Activated effector memory CD4-positive, alpha-beta T cell treated with Interleukin-2 at 50 U/mL for 16 hours (primary cell): ENCODE results near the gene FHAD1.

Experiments
- DNase-seq: peaks from one replicate; pipeline ENCODE4 v3.0.0-alpha.2; 2020

Gene FHAD1

DNA sequence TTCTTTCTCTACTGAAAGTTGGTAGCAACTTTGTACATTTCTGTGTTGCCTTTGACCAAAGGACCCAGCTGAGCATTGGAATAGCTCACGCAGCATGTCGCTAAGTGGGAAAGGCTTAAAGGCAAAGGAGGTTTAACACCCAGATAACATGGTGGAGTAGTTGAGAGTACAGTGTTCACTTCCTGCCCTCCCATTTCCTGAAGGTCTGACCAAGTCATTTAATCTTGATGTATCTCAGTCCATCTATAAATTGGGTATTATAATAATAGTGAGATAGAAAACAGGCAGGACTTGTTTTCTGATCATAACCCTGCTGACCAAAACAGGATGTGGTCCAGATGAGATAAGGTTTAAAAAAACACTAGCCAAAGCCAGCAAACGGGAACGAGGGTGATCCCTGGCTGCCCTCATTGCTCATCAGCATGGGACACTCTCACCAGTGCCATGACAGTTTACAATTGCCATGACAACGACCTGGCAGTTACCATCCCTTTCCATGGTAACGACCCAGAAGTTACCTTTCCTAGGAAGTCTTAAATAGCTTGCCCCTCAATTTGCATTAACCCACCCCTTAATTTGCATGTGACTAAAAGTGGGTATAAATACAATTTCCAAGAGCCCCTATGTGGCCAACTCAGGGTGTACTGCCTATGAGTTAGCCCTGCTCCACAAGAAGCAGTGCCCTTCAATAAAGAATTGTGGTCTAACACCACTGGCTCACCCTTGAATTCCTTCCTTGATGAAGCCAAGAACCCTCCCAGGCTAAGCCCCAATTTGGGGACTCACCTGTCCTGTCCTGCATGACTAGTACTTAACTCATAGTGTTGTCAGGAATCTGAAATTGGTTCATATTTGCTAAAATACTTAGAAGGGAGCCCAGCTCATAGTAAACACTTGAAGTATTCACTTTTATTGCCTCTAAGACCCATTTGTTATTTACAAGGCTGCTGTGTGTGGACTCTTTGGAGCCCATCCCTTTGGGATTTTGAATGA lies 28.4 kb upstream of the FHAD1 start:
- no peak for DNase-seq

DNA sequence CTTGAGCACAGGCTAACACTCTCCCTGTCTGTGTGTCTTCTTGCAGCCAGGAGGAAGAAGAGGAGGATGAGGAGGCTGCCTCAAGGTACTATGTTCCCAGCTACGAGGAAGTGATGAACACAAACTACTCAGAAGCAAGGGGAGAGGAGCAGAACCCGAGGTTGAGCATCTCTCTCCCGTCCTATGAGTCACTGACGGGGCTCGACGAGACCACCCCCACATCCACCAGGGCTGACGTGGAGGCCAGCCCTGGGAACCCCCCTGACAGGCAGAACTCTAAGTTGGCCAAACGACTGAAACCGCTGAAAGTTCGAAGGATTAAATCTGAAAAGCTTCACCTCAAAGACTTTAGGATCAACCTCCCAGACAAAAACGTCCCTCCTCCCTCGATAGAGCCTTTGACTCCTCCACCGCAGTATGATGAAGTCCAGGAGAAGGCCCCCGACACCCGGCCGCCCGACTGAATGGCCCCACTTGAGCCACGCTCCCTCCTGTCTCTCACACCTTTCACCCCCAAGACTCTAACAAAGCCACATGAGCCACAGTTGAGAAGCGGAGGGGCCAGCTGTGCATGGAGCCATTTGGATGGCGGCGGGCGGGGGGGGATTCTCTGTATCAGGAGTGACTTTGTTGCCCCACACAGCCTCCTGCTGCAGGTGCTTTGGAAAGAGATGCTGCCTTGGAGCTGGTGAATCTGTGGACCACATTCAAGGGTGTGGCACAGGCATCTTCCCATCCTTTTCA lies 27.6 kb upstream of the FHAD1 start:
- DNase-seq: no peak

- no peak for DNase-seq
Observed at GRCh38 chr1:15220024-15220392, 27.0 kb upstream of the FHAD1 start.

DNA sequence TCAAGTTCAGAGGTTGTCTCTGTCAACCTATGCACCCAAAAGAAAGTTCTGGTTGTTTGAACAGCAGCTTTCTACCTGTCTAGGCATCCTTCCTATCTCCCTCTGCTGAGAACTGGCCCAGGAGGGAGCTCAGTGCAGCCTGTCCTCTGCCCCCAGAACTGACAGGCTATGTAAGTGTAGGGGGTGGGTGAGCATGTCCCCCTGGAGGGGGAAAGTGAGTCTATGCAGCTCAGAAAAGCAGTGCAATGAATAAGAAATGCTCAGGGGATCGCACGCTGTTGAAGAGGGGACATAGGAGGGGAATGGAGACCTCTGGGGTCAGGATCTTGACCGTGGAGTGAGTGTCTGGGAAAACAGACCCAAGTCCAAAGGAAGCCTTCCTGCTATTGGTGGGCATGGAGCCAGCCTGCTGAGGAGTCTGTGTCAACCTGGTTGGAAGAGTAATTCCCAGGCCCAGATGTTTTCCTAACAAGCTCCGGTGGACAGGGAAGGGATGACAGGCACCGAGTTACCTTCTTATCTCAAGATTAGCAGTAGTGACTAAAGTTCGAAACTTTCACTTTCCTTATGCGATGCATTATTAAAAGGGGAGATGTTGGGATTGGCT lies 26.1 kb upstream of the FHAD1 start:
- no peak for DNase-seq

DNA sequence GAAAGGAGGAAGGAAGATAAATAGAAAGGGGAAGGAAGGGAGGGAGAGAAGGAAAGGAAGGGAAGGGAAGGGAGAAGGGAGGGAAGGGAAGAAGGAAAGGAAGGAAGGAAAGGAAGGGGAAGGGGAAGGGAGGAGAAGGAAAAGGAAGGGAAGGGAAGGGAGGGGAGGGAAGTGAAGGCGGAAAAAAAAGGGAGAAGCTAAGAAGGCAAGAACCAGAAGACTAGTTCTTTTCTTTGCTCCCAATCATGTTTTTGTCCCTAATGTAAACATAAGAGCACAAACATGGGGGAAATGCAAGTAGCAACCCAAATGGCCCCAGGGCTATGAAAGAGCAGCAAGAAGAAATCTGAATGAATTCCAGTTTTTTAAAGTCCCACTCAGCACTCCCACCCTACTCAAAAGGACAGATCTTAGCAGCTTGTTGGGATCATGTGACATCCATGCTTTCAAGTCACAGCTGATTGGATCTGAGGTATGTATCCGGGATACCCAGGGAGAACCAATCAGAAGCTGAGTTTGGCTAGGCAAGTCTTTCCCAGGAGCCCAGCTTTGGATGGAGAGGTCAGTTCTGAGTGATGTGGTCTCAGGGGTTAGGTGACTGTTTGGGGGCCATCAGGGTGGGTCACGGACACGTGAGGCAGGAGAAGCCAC lies 24.2 kb upstream of the FHAD1 start:
- DNase-seq: no peak

DNA sequence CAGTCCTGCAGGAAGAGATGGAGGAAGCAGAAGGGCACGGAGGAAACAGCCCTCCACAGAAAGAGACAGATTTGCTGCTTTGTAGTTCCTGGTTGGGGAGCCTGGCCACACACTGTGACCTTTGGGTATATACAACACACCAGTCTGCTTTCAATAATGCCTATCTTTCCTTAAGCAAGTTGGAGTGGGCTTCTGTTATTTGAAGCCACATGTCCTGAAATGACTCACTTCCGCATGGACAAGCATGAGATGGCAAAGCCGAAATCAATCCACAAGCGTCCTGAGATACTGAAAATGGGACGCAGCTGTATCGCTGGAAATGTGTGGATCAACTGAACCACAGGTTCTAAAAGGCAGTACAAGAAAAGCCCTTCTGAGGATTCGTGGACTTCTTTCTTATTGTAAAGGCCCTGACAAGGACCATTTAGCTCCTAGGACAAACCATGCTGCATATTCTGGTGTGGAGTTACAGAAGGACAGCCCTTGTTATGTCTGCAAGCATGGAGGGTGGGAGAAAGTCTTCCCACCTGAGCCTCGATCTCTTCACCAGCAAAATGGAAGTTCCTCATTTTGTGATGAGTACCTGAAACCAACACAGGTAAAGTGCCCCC lies 22.7 kb upstream of the FHAD1 start:
- DNase-seq: no peak

DNA sequence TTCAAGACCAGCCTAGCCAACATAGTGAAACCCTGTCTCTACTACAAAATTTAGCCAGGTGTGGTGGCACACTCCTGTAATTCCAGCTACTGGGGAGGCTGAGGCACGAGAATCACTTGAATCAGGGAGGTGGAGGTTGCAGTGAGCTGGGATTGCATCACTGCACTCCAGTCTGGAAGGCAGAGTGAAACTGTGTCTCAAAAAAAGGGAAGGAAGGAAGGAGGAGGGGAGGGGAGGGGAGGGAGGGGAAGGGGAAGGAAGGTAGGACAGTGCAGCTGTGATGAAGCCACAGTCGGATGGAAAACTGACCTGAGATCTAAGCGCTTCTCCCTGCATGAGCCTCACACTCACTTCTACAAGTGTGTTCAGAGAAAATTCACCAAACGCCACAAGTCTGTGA lies 22.0 kb upstream of the FHAD1 start:
- no peak for DNase-seq

GRCh38 chr1:15225461-15225860 lies 21.6 kb upstream of the FHAD1 start:
- no peak for DNase-seq

DNA sequence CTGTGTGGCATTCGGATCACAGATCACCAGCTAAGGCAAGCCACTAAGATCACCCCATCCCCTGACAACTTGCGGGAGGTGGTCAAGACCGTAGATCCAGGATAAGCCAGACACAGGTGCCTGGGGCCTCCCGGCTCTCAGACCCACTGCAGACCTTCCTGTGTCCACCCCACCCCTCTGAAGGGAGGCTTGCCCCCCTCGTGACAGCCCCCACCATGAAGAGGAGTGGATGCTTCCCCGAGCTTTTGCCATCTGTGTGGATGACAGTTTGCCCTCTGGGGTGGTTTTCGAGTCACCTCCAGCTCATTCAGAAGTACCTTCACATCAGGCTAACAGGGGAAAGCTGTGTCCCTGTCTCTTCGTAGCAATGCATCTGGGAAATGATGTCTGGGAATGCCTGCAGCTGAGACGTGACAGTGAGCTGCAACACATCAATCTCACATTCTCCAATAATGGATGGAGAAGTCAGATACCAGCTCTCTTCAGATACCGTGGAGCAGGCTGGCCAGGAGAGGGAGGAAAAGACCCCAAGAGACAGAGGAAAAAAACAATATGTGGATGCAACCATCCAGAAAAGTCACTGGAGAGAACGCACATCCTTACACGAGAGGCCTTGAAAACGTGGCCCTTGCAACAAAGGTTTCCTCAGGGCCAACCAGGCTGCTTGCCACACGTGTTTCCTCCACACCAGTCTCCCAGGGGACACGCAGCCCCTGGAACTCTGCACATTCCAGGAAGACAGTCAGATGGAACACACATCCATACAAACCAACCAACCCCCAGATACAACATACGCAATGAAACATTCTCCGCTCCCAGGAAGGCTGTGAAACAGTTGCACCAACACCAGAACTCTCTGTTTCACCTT lies 20.4 kb upstream of the FHAD1 start:
- no peak for DNase-seq

GRCh38 chr1:15229707-15230131 lies 17.3 kb upstream of the FHAD1 start:
- no peak for DNase-seq

GRCh38 chr1:15231714-15232201 lies 15.3 kb upstream of the FHAD1 start:
- DNase-seq: no peak

DNA sequence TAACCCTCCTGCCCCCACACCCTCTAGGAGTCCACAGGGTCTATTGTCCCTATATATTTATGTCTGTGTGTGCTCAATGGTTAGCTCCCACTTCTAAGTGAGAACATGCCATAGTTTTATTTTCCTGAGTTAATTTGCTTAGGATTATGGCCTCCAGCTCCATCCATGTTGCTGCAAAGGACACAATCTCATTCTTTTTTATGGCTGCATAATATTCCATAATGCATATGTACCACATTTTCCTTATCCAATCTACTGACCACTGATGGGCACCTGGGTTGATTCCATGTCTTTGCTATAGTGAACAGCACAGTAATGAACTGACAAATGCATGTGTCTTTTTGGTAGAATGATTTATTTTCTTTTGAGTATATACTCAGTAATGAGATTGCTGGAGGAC lies 13.3 kb upstream of the FHAD1 start:
- no peak for DNase-seq

DNA sequence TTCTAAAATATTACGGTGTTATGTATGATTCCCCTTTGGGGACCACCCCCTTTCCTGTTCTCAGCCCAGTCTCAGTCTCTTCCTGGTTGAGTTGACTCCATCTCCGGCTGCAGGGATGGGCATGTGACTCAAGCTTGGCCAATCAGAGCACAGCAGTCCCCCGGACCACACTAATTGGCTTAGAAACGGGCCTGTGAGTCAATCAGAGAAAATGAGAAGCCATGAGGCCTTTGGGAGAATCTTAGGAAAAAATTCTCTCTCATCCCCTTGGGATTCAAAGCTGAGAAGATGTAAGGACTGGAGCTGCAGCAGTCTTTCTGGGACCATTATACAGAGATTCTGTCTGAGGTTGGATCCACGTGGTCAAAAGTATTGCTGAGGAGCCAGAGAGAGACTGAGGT lies 10.7 kb upstream of the FHAD1 start:
- DNase-seq: no peak

- no peak for DNase-seq
Observed at GRCh38 chr1:15236746-15237145, 10.3 kb upstream of the FHAD1 start.

DNA sequence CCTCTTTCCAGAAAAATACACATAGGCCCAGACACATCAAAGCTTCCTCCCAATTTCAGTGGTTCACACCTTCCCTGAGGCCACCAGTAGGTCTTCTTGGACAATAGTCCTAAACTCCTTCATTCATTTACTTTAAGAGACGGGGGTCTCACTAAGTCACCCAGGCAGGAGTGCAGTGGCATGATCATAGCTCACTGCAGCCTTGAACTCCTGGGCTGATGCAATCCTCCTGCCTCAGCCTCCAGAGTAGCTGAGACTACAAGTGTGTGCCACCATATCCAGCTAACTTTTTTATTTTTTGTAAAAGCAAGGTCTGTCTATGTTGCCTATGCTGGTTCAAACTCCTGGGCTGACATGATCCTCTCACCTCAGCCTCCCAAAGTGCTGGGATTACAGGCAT lies 8.2 kb upstream of the FHAD1 start:
- no peak for DNase-seq

- DNase-seq: no peak
Observed at GRCh38 chr1:15242766-15243165, 4.3 kb upstream of the FHAD1 start.

- DNase-seq: no peak
Observed at GRCh38 chr1:15243275-15244043, 3.6 kb upstream of the FHAD1 start.

- no peak for DNase-seq
Observed at GRCh38 chr1:15244813-15245212, 2.2 kb upstream of the FHAD1 start.

DNA sequence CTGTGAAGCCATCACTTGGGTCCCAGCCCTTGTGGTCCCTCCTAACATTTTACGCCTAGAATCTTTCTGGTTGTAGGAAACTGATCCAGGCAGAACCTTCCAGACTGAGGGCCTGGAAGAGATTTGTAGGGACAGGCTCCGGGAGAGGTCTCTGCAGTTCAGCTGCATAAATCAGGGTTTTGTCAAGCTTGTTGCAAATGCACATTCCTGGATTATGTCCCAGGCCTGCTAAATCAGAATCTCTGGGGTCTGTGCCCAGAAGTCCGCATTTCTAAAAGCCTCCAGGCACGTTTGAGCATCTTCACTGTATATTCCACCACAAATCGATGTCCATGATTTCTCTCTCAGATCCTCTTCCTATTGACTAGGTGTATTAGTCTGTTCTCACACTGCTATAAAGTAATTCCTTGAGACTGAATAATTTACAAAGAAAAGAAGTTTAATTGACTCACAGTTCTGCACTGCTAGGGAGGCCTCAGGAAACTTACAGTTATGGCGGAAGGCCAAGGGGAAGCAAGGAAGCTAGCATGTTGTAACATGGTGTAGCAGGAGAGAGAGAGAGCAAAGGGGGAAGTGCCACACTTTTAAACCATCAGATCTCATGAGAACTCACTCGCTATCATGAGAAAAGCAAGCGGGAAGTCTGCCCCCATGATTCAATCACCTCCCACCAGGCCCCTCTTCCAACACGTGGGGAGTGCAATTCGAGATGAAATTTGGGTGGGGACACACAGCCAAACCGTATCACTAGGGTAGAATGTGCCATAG lies 1.2 kb upstream of the FHAD1 start:
- DNase-seq: no peak

DNA sequence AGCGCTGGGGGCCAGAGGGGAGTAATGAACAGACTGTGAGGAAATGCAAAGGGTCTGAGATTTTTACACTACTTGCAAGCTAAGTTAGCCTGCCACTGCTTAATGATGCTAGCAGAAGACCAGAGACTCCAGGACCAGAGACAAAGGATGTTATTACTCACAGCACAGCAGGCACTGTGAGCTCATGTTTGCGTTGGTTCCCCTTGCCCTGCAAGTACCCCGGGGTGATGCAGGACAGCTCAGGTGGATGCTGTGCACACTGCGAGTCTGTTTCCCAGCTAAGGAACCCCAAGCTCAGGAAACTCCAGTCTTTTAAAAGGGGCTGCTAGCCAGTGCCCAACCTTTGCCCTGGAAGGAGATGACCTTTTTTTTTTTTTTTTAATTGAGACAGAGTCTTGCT lies 1.2 kb downstream of the FHAD1 start:
- DNase-seq: no peak
